ENCODE data around the gene MCTP1.

MCTP1 gene

GRCh38 chr5:94759961-94760360 lies 524.9 kb downstream of the MCTP1 start:
- H3K27ac ChIP-seq = no peak overlapping the region
- no peak for TF ChIP-seq ZFX (IDR thresholded peaks at IDR 0.05)
- TF ChIP-seq, protein P1, sequence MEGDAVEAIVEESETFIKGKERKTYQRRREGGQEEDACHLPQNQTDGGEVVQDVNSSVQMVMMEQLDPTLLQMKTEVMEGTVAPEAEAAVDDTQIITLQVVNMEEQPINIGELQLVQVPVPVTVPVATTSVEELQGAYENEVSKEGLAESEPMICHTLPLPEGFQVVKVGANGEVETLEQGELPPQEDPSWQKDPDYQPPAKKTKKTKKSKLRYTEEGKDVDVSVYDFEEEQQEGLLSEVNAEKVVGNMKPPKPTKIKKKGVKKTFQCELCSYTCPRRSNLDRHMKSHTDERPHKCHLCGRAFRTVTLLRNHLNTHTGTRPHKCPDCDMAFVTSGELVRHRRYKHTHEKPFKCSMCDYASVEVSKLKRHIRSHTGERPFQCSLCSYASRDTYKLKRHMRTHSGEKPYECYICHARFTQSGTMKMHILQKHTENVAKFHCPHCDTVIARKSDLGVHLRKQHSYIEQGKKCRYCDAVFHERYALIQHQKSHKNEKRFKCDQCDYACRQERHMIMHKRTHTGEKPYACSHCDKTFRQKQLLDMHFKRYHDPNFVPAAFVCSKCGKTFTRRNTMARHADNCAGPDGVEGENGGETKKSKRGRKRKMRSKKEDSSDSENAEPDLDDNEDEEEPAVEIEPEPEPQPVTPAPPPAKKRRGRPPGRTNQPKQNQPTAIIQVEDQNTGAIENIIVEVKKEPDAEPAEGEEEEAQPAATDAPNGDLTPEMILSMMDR (conservative IDR thresholded peaks at IDR 0.05) = no peak

DNA sequence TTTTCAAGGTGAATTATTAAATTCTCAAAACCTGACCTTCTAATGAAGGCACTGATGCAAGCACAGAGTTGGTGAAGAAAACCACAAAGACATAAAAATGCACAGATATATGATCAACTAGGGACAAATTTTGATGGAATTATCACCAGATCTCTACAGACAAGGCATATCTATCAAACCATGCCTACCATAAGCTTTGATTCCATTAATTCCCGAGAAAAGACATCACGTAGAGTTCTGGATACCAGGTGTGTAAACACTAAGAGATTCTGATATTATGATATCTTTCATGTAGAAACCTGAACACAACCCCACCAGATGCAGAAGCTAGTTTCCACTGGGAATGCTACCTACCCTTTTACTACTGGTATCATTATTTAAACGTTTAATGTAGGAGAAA lies 525.9 kb downstream of the MCTP1 start:
- TF ChIP-seq, protein P1 (conservative IDR thresholded peaks at IDR 0.05) = no peak
- TF ChIP-seq ZFX (IDR thresholded peaks at IDR 0.05) = no peak
- no peak overlapping the region for H3K27ac ChIP-seq

DNA sequence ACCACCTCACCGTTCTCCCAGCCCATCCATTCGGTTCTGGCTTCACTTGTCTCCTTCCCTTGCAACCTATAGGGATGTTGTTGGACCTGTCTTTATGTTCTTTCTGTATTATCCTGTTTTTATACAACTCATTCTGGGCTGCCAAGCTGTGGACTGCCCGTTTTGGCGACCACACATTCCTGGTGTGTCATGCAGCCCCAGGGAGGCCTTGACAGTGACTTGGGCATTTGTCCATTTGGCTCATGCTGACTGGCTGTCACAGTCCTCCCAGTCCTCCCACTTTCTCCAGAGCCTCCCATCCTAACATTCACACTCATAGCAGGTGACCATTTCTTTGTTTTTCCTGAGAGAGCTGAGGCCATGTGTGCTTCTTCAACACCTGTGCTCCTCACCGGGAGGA lies 530.1 kb downstream of the MCTP1 start:
- H3K27ac ChIP-seq = no peak overlapping the region
- TF ChIP-seq, protein P1 (conservative IDR thresholded peaks at IDR 0.05) = no peak
- no peak for TF ChIP-seq ZFX (IDR thresholded peaks at IDR 0.05)

- no peak for TF ChIP-seq ZFX (IDR thresholded peaks at IDR 0.05)
- TF ChIP-seq, protein P1 (conservative IDR thresholded peaks at IDR 0.05) = no peak
- H3K27ac ChIP-seq = no peak overlapping the region
These were observed 533.4 kb downstream of the MCTP1 start for GRCh38 chr5:94751460-94751859.

- no peak overlapping the region for H3K27ac ChIP-seq
- TF ChIP-seq, protein P1 (conservative IDR thresholded peaks at IDR 0.05) = no peak
- TF ChIP-seq ZFX (IDR thresholded peaks at IDR 0.05) = no peak
These were observed 534.2 kb downstream of the MCTP1 start for GRCh38 chr5:94750681-94751080.

- TF ChIP-seq, protein P1 (conservative IDR thresholded peaks at IDR 0.05) = no peak
- no peak for TF ChIP-seq ZFX (IDR thresholded peaks at IDR 0.05)
- no peak overlapping the region for H3K27ac ChIP-seq
These were observed 535.9 kb downstream of the MCTP1 start for GRCh38 chr5:94749042-94749441.

- TF ChIP-seq ZFX (IDR thresholded peaks at IDR 0.05) = no peak
- TF ChIP-seq, protein P1 (conservative IDR thresholded peaks at IDR 0.05) = no peak
These were observed 536.7 kb downstream of the MCTP1 start for GRCh38 chr5:94748212-94748611.

More at GRCh38 chr5:94748212-94748611, 536.7 kb downstream of the MCTP1 start:
- no peak overlapping the region for H3K27ac ChIP-seq
